Osteoblast (primary cell): ENCODE results near the gene ITGB8. TPM values are rescaled to one million over a fixed set of nuclear protein-coding genes. Genes with fewer than 3 reads are reported as not detected.

Source experiments
- DNase-seq: peaks from one replicate; pipeline ENCODE4 v3.0.0; 2011; ENCODE audit warnings: low spot score, mixed read lengths; ENCODE audit not compliant: insufficient read length; ENCODE audit errors: missing footprints
- H2AFZ ChIP-seq: 2 replicates; pipeline ENCODE4 v1.6.0; 2011; ENCODE audit warnings: mild to moderate bottlenecking, low read length
- H3K27ac ChIP-seq: 2 replicates; pipeline ENCODE4 v1.5.1; 2011; ENCODE audit warnings: mild to moderate bottlenecking, low read depth, low read length, moderate library complexity
- H3K27me3 ChIP-seq: 2 replicates; pipeline ENCODE4 v1.6.0; 2012; ENCODE audit warnings: mild to moderate bottlenecking, control low read depth, inconsistent platforms, low read length, moderate library complexity; ENCODE audit not compliant: insufficient read depth
- H3K36me3 ChIP-seq: 2 replicates; pipeline ENCODE4 v1.5.1; 2011; ENCODE audit warnings: mild to moderate bottlenecking, low read length, control low read depth, moderate library complexity; ENCODE audit not compliant: insufficient read depth
- H3K4me1 ChIP-seq: 2 replicates; pipeline ENCODE4 v1.5.1; 2011; ENCODE audit warnings: mild to moderate bottlenecking, low read length, control low read depth, moderate library complexity; ENCODE audit not compliant: insufficient read depth
- H3K4me2 ChIP-seq: 2 replicates; pipeline ENCODE4 v1.6.0; 2011; ENCODE audit warnings: mild to moderate bottlenecking, low read length; ENCODE audit not compliant: insufficient read depth
- H3K4me3 ChIP-seq: fragments of 200-600 bp; sonication (generic); 3 replicates; pipeline ENCODE4 v1.5.1; 2012; ENCODE audit warnings: mild to moderate bottlenecking, low read length, inconsistent platforms; ENCODE audit not compliant: insufficient read depth
- H3K79me2 ChIP-seq: 2 replicates; pipeline ENCODE4 v1.6.0; 2012; ENCODE audit warnings: mild to moderate bottlenecking, low read length, control low read depth, inconsistent platforms; ENCODE audit not compliant: insufficient read depth
- H3K9me3 ChIP-seq: 2 replicates; pipeline ENCODE4 v1.5.1; 2011; ENCODE audit warnings: low read depth, low read length, control low read depth
- H4K20me1 ChIP-seq: 2 replicates; pipeline ENCODE4 v1.6.0; 2012; ENCODE audit warnings: mild to moderate bottlenecking, low read length, control low read depth; ENCODE audit not compliant: insufficient read depth
- CTCF ChIP-seq: IDR thresholded peaks from 2 replicates; pipeline ENCODE4 v1.5.1; 2011; ENCODE audit warnings: mild to moderate bottlenecking, low read depth, low read length, moderate library complexity; ENCODE audit errors: extremely low read depth
- total RNA-seq: library from RNA; depleted of rRNA; stranded (reverse); fragments of >200 nt; gene quantifications from 2 replicates; pipeline ENCODE4 v1.2.3, GENCODE V29; 2012

Gene ITGB8
- total RNA-seq, 1 donor = 35.1 TPM

GRCh38 chr7:20412032-20412431 is 81.3 kb downstream of the ITGB8 start:
- H3K4me1 ChIP-seq = peaks cover 15% of the 10 kb centered on the region
- no peak overlapping the region for H2AFZ ChIP-seq
- no peak overlapping the region for H3K27ac ChIP-seq
- H3K4me2 ChIP-seq = no peak overlapping the region
- no peaks in the 10 kb centered on the region for H4K20me1 ChIP-seq
- TF ChIP-seq CTCF = no peak
- no peaks in the 10 kb centered on the region for H3K79me2 ChIP-seq
- H3K4me3 ChIP-seq = no peak overlapping the region
- H3K27me3 ChIP-seq = no peaks in the 10 kb centered on the region
- no peaks in the 10 kb centered on the region for H3K9me3 ChIP-seq
- DNase-seq = no peak
- no peaks in the 10 kb centered on the region for H3K36me3 ChIP-seq

DNA sequence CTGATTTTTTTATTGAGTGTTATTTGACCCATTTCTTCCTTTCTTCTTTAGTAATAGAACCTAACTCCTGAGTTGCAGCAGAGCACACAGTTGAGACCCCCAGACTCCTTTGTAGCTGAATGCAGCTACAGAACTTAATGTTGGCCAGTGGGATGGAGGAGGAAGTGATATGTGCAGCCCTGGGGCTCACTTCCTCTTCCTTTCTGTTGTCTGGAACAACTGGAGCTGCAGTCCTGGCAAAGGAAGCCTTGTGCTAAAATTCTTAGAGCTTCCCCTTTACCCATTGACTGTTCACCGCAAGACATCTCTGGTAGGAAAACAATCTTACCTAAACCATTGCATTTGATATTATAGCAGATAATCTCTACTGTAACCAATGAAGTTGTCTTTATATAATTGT is 86.6 kb downstream of the ITGB8 start:
- Histone ChIP-seq H4K20me1 (no peaks in the 10 kb centered on the region), H3K4me3 (no peak overlapping the region), H3K27me3 (no peaks in the 10 kb centered on the region), H3K79me2 (no peaks in the 10 kb centered on the region), H2AFZ (no peak overlapping the region), H3K27ac (no peak overlapping the region), H3K9me3 (no peaks in the 10 kb centered on the region), H3K4me2 (no peak overlapping the region), H3K36me3 (no peaks in the 10 kb centered on the region), H3K4me1 (no peaks in the 10 kb centered on the region)
- TF ChIP-seq CTCF = no peak
- no peak for DNase-seq

GRCh38 chr7:20417675-20418382 is 87.1 kb downstream of the ITGB8 start:
- H3K27me3 ChIP-seq = no peaks in the 10 kb centered on the region
- no peaks in the 10 kb centered on the region for H3K79me2 ChIP-seq
- no peaks in the 10 kb centered on the region for H4K20me1 ChIP-seq
- H3K4me3 ChIP-seq = no peak overlapping the region
- no peak overlapping the region for H3K4me2 ChIP-seq
- no peak for TF ChIP-seq CTCF
- no peaks in the 10 kb centered on the region for H3K36me3 ChIP-seq
- no peaks in the 10 kb centered on the region for H3K9me3 ChIP-seq
- DNase-seq = no peak
- no peaks in the 10 kb centered on the region for H3K4me1 ChIP-seq
- no peak overlapping the region for H2AFZ ChIP-seq
- no peak overlapping the region for H3K27ac ChIP-seq

DNA sequence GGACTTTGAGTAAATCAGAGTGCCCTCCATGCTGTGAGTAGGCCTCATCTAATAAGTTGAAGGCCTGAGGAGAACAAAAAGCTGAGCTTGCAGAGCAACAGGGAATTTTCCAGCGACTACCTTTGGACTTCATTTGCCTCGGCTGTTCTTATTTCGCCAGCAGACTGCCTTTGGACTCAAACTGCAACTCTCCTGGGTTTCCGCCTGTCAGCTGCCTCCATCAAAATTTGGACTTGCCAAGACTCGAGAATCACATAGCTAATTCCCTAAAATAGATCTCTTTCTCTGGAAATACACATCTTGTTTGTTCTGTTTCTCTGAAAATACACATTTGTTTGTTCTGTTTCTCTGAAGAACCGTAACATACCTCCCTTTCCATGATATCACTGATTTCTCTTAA is 93.8 kb downstream of the ITGB8 start:
- no peak for DNase-seq
- Histone ChIP-seq H3K79me2 (no peaks in the 10 kb centered on the region), H3K27ac (no peak overlapping the region), H4K20me1 (no peaks in the 10 kb centered on the region), H2AFZ (no peak overlapping the region), H3K36me3 (no peaks in the 10 kb centered on the region), H3K4me1 (no peaks in the 10 kb centered on the region), H3K4me2 (no peak overlapping the region), H3K4me3 (no peak overlapping the region), H3K27me3 (no peaks in the 10 kb centered on the region), H3K9me3 (no peaks in the 10 kb centered on the region)
- no peak for TF ChIP-seq CTCF
